T-helper 2 cell (primary cell): ENCODE measurements around the gene PGPEP1.

Source experiments
- DNase-seq, 5 experiments: peaks; one replicate each; pipeline versions ENCODE4 v3.0.0 to v3.0.0-alpha.2; 2012 to 2022
- total RNA-seq, 2 donors: gene quantifications; one replicate each; lab custom pipeline; 2026; lab: John Stamatoyannopoulos, UW

PGPEP1 gene, protein sequence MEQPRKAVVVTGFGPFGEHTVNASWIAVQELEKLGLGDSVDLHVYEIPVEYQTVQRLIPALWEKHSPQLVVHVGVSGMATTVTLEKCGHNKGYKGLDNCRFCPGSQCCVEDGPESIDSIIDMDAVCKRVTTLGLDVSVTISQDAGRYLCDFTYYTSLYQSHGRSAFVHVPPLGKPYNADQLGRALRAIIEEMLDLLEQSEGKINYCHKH
- total RNA-seq, result 33.0 to 41.0 reads per million in 2 donors

DNA sequence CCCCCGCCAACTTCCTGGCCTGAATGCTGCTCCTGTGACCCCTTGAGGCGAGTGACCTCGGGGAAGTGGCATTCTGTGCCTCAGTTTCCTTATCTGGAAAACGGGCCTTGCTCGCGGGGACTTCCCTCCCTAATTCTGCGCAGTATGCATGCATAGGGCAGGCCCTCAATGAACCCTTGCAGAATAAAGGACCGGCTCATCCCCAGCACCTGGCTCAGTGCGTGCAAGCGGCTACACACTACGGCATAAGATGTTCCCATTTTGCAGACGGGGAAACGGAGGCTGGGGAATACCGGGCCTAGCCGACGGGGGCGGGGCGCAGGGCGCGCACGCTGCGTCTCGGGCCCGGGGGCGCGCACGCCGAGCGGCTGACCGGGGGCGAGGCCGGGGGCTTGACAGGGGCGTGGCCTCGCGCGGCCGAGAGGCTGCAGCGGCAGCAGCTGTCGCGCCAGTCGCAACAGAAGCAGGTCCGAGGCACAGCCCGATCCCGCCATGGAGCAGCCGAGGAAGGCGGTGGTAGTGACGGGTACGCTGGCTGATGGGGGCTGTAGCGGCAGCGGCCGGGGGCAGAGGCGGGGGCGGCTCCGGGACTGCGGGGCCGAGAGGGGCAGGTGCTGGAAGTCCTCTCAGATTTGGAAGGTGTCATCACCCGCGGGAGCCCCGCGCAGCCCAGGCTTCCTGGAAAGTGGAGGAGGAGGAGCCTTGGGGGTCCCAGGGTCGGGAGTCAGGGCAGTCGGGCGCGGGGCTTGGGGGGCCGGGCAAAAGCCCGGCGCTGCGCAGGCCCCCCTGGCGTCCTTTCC is at the start of gene PGPEP1:
TSS of gene PGPEP1 (plus strand) at position 409 of the 800 bp plus-strand sequence. CDS start at position 493, 84 bp downstream.
- peak; percentile 32 to 75 (median 41) for DNase-seq

DNA sequence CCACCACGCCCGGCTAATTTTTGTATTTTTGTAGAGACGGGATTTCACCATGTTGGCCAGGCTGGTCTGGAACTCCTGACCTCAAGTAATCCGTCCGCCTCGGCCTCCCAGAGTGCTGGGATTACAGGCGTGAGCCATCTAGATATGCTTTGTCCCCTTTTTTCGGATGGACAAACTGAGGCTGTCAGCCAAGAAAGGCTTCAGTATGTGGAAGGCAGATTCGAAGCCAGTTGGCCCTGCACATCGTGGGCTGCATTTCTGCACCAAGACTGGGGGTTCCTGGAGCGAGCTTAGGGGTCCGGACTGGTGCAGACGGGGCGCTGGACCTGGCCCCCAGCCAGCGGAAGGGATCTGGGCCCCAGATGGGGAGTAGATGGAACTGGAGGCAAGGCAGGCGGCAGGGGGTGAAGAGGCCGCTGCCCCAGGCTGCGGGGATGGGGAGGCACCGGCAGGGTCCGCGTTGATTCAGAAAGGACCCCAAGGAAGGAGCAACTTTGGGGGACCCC is 49.3 kb upstream of the PGPEP1 start:
- peak in 1 of 5 experiments; percentile 46 for DNase-seq

DNA sequence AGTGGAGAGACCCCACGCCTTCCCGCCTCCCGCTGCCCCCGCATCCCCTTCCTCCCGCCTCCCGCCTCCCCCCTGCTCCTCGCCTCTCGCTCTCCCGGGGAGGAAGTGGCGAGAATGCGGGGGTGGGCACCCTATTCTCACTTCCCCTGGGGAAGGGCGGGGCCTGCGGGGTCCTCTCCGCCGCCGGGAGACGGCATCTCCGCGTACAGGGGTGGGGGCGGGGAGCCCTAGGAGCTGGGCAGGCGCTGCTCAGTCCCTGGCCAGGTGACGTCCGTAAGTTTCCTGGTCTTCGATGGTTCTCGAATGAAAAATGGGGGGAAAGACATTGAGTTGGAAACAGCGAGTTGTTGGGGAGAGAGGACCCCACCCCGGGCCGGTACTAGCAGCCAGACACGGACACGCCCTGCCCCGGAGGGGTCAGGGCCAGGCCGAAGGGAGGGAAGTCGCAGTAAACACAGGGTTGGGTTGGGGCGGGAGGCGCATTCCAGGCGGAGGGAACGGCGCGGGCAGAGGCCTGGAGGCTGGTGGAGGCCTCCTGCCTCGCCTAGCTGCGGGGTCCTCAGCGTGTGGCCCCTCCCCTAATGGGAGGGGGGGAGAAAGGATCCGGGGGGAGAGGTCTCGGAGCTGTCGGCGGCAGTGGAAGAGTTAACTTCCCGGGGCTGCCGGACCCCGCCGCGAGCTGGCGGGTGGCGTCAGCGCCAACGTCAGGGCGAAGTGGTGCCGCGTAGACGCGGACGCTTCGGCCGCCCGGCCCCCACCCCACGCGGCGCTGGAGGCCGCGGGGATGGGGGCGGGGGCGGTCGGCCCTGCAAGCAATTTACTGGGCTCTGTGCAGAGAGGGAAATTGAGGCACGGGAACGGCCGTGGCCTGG is 48.6 kb upstream of the PGPEP1 start:
- DNase-seq, result peak; percentile 53 to 90 (median 69)

DNA sequence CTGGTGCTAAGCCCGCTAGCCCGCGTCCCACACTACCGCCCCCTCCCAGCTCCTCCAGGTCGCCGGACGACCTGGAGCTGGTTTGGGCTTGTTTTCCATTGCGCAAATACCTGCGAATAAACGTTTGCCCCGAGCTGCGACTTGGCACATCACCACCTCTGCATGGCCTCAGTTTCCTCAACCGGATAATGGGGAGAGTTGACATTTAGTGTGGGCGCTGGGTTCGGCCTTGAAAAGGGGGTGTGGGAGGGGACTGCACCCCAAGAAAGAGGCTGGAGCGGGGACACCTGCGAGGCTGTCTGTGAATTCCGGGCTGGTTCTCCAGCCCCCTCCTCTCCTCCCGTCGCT is 48.0 kb upstream of the PGPEP1 start:
- peak in 1 of 5 experiments; percentile 60 for DNase-seq

DNA sequence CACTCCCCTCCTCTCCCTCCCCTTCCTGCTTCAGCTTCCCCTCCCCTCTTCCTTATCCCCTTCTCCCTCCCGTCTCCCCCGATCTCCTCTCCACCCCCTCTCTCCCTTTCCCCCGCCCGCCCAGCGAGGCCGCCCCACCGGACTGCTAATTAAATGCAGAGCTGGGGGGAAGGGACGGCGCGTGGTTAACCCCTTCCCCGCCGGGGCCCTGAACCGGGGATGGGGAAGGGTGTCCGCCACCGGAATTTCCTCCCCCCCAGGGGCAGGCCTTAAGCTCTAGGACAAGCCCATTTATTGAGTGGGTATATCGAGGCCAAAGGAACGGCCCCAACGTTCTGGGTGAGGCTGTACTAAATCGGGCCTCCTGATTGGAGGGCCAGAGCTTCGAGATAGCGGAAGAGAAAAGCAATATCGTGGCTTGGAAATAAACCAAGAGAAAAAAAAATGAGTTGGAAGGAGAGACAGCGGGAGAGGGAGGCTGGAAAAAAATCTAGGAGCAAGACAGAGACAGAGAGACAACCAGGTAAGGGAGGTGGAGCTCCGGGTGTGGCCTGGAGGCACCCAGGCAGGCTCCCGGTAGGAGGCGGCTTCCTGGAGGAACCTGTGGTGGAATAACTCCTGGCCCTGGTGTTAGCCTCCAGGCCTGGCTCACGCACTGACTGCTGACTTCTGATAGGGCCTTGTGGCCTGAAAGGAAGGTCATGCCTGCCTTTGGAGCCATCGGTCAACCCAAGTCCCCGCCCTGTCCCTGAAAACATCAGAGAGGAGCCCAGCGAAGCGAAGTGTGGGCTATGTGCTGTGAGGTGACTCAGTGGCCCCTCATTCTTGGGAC is 47.4 kb upstream of the PGPEP1 start:
- DNase-seq, result peak in 1 of 5 experiments; percentile 88

DNA sequence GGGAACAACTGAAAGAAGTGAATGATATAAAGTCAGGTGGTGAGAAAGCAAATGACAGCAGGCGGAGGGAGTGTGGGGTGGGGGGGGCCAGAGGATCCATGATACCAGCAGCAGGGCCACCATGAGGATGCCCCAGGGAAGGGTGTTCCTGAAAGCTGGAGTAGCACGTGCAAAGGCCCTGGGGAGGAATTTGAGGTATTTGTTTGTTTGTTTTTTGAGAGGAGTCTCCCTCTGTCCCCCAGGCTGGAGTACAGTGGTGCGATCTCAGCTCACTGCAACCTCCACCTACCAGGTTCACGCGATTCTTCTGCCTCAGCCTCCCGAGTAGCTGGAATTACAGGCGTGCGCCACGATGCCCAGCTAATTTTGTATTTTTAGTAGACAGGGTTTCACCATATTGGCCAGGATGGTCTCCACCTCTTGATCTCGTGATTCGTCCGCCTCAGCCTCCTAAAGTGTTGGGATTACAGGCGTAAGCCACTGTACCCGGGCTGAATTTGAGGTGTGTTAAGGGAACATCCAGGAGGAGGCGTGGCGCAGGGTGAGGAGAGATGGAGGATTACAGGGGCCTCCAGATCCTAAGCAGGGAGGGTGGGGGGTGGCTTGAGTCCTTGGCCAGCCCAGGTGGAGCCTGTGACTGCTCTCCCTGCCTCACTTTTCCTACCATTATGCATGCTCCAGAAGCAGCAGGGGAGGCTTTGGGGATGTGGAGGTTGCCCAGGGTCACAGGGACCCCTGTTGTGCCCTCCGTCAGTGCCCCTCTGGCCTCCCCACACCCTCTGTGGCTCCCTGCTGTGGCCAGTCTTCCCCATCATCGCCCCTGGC is 46.5 kb upstream of the PGPEP1 start:
- no peak for DNase-seq

DNA sequence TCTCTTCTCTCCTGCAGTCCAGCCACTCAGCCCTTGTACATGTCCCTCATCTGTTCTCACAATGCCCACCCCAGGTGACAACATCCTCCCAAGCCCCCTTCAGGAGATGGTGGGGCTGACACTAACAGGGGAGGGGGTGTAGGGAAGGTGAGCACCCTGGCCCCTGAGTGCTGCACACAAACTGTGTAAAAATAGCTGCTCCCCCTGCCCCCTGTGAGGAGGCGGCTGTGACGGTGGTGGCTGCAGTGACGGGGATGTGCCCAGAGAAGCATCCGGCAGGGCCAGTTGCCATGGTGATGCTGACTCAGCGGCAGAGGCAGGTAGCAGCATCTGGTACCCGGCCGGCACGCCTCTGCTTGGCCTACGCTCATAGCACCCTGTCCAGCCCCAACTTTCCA is 45.9 kb upstream of the PGPEP1 start:
- peak; percentile 71 to 95 (median 90) for DNase-seq

DNA sequence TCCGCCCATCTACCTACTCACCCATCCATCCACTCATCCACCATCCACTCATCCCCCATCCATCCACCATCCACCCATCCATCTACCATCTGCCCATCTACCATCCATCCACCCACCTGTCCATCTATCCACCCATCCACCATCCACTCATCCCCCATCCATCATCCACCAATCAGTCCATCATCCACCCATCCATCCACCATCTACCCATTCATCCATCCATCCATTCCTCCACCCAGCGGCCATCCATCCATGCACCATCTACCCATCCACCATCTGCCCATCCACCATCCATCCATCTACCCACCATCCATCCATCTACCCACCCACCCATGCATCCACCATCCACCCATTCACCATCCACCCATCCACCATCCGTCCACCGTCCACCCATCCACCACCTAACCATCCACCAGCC is 45.4 kb upstream of the PGPEP1 start:
- no peak for DNase-seq

DNA sequence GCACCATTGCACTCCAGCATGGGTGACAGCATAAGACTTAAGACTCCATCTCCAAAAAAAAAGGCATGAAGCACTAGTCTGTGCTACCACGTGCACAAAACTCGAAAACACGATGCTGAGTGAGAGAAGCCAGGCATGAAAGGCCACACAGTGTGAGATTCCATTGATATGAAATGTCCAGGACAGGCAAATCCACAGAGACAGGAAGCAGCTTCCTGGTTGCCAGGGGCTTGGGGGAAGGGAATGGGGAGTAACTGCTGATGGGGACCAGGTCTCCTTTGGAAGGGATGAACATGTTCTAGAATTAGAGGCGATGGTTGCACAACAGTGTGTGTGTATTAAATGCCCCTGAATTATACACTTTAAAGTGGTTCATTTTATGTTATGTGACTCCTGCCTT is 43.1 kb upstream of the PGPEP1 start:
- no peak for DNase-seq

DNA sequence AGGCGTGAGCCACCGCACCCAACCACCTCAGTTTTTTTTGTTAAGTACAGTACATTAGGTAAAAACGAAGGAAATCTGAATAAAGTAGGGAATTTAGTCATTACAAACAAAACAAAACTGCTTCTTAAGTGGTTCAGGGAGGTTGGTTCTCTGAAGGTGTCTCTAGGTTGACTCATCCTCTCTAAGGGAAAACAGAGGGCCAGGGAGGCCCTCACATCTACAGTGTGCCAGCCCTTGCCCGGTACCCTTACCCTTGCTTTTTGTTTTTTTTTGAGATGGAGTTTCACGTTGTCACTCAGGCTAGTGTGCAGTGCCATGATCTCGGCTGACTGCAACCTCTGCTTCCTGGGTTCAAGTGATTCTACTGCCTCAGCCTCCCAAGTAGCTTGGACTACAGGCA is 41.8 kb upstream of the PGPEP1 start:
- no peak for DNase-seq

DNA sequence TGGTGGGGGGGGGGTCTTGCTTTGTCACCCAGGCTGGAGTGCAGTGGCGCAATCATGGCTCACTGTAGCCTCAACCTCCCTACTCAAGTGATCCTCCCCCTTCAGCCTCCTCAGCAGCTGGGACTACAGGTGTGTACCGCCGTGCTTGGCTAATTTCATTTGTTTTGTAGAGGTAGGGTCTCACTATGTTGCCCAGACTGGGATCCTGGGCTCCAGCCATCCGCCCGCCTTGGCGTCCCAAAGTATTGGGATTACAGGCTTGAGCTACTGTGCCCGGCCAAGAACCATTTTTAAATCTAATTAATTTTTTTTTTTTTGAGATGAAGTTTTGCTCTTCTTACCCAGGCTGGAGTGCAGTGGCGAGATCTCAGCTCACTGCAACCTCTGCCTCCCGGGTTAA is 40.7 kb upstream of the PGPEP1 start:
- DNase-seq, result no peak

DNA sequence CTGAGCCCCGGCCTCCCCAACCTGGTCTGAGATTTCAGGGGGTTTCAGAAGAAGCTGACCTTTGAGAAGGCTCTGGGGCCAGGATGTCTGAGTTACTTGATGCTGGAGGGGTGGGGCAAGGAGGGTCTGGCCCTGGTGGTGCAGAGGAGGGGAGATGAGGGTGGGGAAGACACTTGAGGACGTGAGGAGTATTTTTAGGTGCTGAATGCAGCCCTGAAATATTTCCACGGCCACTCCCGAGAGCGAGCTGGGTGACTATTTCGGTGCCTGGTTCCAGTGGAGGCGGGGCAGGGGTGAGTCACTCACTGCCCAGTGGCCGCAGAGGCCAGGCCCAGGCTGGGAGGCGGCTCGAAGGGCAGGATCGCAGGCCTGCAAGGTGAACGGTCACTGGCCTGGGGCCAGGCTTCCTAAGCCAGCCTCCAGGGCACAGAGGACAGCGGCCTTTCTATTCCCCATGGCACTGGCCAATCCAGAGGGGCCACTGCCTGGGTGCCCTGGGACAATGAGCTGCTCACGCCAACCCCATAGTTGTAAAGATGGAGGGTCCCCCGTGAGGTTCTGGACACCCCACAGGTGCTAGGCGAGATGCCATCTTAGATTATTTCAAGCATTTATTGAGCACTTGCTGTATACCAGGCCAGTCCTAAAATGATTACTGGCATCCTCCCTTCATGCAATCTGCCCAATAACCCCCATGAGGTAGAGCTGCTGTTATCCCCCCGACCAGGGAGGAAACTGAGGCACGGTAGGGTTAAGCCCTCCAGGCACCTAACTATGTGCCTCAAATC is 39.3 kb upstream of the PGPEP1 start:
- DNase-seq, result no peak

DNA sequence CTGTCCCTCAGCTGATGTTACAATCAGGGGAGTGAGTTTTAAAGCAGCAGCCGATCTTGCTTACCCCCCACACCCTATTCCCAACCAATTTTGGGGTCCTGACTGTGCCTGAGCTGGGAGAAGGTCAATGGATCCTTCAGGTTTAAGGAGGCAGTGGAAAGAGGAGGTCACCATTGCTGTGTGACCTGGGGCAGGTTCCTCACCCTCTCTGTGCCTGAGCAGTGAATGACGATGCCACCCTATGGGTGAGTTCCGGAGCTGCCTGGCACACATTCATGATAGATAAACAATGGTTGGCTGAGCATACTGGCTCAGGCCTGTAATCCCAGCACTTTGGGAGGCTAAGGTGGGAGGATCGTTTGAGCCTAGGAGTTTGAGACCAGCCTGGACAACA is 38.7 kb upstream of the PGPEP1 start:
- no peak for DNase-seq

DNA sequence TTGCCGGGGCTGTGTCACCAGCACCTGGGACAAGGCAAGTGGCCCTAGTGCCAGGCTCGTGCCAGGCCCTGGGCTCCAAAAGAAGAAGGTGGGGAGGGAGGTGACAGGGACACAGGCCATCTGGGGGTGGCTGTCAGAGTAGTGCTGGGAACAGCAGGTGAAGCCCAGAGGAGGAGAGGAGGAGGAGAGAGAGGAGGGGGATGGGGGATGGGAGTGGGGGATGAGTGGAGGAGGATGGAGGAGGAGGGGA is 36.3 kb upstream of the PGPEP1 start:
- DNase-seq, result no peak

DNA sequence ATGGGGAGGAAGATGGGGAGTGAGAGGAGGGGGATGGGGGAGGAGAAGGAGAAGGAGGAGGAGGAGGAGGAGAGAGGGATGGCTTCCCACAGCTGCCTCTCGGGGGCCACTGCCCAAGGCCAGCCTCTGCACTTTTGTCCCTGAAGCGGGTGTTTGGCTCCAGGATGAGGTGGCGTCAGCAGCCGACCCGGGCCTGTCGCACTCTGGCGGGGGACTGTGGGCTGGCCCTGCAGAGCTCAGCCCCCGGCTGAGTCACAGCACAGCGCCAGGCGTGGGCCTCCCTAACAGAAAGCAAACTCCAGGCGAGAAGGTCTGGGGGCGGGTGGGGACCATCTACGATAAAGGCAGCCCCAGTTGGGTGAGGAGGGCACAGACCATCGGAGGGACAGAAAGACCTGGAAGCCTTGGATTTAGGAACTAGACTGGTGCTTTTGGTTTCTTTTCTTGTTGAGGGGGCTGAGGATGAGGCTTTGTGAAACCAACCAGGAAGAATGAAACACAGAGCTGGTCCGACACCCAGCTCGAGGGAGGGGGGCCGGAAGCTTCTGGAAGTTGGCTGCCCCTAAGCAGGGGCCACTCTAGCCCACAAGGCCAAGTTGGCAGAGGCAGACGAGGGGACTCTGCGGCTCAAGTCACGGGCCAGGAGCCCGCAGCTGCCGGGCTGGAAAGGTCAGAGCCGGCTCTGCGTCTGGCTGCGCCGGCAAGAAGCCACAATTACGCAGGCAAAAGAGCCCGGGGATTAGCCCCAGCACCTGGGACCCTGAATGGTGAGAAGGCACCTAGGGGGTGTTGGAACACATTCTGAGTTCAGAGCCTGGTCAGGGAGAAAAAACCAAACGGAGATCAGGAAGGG is 35.7 kb upstream of the PGPEP1 start:
- peak; percentile 48 to 88 (median 70) for DNase-seq

DNA sequence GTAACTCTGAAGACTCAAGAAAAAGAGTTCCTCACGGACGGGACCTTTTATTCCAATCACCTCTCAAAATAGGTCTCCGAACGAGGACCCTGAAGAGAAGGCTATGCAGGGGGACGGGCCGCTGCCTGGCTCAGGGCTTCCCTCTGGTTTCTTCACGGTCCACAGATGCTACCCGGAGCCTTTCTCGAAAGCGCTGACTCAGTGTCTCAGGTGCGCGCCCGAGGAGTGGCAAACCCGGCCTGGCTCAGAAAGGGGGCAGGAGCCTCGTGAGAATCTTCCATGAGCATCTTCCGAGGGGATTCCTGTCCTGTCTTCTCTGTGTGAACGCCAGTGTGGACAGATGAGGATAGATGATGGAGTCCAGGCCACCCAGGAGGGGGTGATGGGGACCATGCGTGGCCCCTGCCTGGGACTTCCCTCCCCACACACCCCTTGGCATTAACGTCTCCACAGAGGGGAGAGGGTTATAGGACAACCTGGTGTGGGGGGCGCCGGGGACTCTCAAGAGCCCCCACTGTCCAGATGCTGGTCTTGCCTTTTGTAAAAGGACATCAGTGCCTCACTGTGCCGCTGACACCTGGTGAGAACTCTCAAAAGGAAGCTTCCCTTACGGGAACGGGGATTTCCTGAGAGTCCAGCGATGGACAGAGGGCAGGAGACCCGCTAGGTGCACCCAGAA is 34.0 kb upstream of the PGPEP1 start:
- DNase-seq, result no peak

DNA sequence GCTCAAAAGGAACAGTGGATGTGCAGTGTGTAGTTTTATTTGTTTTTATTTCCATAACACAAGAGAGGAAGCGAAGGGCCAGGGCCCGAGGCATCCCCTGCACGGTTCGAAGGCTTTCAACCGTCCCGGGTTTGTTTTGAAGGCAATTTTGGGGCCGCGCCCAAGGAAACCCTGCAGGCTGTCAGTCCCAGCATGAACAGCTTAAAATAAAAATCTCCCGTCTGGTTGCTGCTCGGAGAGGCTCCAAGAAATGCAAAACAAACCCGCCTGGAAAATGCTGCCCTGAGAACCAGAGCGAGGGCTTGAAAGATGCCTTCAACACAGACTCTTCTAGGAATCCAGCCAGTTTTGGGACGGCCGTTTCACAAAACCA is 33.5 kb upstream of the PGPEP1 start:
- DNase-seq, result peak in 1 of 5 experiments; percentile 65

DNA sequence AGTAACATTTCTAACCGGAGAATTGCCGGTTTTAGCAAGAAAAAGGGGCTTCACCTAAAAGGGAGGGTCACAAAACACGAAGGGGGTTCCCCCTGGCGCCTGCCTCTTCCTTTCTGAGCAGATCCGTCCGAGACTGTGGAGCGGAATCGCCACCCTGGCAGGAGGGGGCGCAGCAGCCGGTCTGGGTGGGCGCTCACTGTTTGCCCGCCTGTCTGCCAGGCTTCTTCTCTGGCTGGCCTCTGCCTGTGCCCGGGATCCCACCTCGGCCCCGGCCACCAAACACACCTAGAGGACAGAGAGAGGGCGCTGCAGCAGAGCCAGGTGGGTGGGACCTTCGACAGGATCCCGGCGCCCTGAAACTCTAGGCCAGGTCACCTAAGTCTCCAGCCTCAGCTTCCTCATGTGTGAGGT is 33.1 kb upstream of the PGPEP1 start:
- DNase-seq, result peak in 1 of 5 experiments; percentile 58
